COLO829 (cell line): ENCODE measurements around the gene SRRD.
"Not testable (repeated sequence)": the region's sequence is repeated elsewhere in the genome, so short reads cannot be mapped to it uniquely, and the experiment has no call there.

ENCODE experiments used
- DNase-seq: peaks from one replicate; pipeline ENCODE4 v3.0.0; 2012; ENCODE audit warnings: low spot score

Gene SRRD

GRCh38 chr22:26522592-26522991 lies 38.9 kb downstream of the SRRD start:
- no peak for DNase-seq

DNA sequence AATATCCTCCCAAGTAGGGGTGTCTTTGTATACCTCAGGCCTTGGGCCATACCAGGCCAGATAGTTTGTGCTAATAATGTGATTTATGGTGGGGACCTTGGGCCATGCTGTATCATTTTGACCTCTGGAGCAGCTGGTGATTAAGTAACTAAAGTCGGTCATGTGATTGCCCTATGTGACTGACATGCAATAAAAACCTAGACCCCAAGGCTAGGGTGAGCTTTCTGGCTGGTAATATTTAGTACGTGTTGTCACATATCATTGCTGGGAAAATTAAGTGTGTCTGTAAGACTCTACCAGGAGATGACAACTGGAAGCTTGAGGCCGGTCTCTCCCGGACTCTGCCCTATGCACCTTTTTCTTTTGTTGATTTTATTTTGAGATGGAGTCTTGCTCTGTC lies 41.2 kb downstream of the SRRD start:
- DNase-seq, result no peak

GRCh38 chr22:26525946-26526564 lies 42.4 kb downstream of the SRRD start:
- DNase-seq, result no peak

DNA sequence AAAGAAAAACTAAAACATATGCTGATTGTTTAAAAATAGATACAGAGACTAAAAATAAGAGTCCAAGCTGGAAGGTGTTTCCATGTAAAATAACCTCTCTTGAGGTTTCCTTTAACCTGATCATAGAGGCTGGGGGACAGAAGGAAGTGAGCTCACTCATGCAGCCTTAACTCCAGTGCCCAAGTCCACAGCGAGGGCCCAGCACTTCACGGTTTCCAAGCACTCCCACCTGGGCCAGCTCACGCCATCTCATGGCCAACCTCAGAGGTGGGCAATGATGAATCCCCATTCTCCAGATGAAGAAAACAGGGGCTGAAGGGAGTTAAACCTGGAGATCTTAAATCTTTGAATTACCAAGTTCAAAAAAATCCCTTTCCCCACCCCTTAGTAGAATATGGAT lies 43.5 kb downstream of the SRRD start:
- no peak for DNase-seq

DNA sequence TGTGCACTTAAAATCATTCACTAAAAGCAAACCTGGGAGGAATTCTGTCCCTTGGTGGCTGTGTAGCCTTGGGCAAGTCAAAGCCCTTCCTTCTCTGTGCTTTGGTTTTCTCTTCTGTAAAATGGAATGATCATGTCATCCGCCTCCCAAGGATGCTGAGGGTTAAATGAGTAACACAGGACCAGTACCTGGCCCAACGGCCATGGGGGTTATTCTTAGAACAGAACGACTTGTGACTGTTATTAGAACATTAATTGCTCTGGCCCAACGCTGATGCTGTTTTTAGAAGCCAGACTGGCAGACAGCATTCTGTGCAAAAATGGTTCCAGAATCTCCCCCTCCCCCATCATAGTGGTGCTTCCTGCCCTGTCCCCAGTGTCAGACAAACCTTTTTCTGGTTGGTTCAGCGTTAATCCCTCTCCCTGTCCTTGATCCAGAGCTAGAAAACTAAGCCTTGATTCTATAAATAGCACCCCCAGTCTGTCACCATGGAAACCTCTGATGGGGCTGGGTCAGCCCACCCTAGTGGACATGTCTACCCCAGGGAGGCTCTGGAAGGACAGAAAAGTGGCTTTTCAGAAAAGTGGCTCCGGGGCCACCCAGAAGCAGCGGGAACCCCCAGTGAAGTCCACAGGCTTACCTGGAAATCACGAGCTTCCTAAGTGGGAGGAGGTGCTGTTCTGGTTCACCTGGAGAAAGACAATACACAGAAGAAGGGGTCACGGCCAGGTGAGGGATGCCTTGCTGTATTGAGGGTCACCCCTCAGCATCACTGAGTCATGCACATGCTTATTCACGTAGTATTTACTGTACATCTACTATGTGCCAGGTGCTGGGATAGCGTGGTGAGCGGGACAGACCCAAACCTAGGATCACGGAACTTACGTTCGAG lies 44.1 kb downstream of the SRRD start:
- DNase-seq, result no peak

- DNase-seq, result not testable (repeated sequence)
These were observed 44.8 kb downstream of the SRRD start for GRCh38 chr22:26528518-26528917.

GRCh38 chr22:26529345-26529744 lies 45.7 kb downstream of the SRRD start:
- no peak for DNase-seq

- no peak for DNase-seq
These were observed 50.6 kb downstream of the SRRD start for GRCh38 chr22:26534171-26534855.

DNA sequence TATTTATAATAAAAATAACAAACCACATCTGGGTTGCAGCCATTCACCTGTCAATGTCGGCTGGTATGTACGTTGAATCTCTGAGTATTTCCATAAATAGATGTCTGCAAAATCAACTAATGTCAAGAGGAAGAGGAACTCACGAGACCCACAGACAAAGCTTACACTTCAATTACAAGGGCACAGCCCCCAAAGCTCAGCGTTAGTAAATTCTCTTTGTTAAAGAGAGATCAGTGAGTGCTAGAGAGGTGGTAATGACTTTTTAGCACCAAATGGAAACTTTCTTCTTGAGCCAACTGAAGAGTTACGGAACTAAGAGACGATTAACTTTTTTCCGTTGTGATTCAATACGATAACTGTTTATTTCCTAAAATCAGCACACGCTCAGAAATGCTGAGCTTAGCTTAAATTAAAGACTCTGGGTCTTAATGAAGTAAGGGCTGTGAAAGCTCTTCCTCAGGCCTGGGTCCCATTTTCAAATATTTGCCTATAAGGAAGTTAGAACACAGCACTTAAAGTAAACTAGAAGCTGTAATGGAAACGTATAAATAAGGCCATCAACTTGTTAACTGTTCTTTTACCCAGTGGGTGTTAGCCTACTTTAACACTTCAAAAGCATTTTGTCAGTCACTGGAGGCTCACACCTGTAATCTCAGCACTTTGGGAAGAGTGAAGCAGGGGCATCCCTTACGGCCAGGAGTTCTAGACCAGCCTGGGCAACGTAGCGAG lies 51.4 kb downstream of the SRRD start:
- no peak for DNase-seq

DNA sequence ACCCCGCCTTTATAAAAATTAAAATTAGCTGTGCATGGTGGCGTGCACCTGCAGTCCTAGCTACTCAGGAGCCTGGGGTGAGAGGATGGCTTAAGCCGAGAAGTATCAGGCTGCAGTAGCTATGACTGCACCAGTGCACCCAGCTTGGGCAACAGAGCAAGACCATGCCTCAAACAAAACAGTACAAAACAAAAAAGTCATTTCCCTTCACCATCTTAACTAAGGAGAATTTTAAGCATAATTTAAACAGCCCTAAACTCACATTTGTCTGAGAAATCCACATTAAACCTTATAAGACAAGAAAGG lies 51.9 kb downstream of the SRRD start:
- no peak for DNase-seq

DNA sequence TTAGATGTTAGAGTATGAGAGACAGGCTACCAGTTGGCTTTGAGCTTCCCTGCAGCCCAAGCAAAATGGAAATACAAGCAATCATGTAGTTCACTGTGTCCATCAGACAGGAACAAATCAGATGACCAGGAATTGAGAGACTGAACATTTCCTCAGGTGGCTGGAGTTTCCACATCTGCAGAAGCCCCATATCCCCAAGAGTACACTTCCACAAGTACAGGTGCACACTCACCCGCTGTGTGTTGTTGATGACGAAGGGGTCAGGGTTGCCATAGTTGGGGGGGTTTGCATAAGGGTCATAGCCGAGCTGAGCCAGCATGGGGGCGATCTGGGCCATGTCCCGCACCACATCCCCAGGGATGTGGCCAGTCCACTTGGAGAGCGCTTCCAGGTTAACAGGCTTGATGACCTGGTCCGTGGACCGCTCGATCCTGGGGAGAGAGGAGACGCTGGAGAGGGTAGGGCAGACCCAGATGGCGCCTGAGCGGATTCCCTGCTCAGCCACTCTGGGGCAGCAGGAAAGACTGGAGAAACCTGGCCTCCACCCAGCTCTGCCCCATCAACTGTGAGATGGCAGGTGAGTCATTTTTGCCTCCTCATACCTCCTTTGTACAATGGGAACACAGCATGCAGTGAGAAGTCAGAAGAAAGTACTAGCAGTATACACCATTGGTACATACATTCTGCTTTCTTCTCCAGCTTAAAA lies 52.5 kb downstream of the SRRD start:
- no peak for DNase-seq

GRCh38 chr22:26536762-26537134 lies 53.1 kb downstream of the SRRD start:
- DNase-seq, result no peak

GRCh38 chr22:26540119-26540518 lies 56.4 kb downstream of the SRRD start:
- no peak for DNase-seq

DNA sequence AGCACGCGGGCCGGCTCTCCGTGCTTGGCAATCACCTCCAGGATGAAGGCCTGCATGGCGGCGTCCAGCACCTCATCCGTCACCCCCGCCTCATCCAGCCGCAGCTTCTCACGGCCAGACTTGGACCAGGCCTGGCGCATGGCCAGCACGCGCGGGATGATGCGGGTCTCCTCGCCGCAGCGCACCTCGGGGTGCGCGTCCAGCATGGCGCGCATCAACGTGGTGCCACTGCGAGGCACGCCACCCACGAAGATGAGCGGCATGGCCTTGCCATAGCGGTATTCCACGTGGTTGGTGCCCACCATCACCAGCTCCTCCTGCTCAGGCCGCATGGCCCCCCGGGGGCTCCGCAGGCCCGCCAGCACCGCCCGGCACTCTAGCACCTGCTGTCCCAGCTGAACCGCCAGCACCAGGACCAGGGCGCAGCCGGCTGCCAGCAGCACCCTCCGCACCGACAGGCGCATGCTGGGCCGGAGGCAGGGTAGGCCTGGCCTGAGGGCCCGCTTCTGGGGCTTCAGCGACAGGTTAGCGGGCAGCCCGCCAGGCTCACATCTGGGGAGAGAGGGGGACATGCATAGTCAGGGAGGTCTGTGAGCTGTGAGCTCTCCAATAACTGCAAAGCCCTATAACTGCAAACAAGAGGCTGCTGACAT lies 57.6 kb downstream of the SRRD start:
- no peak for DNase-seq

DNA sequence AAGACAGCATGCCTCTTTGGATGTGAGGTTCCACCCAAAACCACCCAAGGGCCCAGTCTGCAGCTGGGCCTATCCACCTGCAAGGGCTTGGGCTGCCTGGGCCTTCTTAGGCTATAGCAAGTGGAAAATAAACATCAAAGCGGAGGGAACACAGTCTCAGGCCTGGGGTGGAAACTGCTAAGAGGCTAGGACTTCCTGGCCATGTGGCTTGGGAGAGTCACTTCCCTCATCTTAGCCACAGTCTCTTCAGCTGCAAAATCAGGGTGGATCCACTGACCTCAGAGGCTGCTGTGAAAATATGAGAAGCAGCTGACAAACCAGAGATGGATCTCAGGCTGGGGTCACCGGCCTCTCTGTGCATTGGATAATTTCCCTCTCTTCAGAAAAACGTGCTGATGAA lies 59.2 kb downstream of the SRRD start:
- DNase-seq, result no peak
